Peyer's patch (tissue), 4 donors: Measurements from ENCODE around the gene NRG4. TPM values are rescaled to one million over a fixed set of nuclear protein-coding genes. Genes with fewer than 3 reads are reported as not detected.
A peak's percentile ranks its signal among the peaks of the same experiment; 100 is the strongest.

Experiments used
- DNase-seq, 3 donors: peaks; one replicate each; pipeline ENCODE4 v3.0.0-alpha.2; 2017 to 2019
- H3K27ac ChIP-seq, 4 donors: fragments of 200-600 bp; sonication (generic); one replicate each; pipeline ENCODE4 v1.5.1; 2016 to 2019
- H3K27me3 ChIP-seq, 2 donors: fragments of 200-600 bp; sonication (generic); one replicate each; pipeline ENCODE4 v1.5.1; 2019
- H3K36me3 ChIP-seq, 3 donors: fragments of 200-600 bp; sonication (generic); one replicate each; pipeline ENCODE4 v1.5.1; 2016 to 2019
- H3K4me1 ChIP-seq, 4 donors: fragments of 200-600 bp; sonication (generic); one replicate each; pipeline ENCODE4 v1.5.1; 2016 to 2019
- H3K4me3 ChIP-seq, 4 donors: fragments of 200-600 bp; sonication (generic); 1 replicate in 3 of 4; 2 replicates in 1 of 4; pipeline ENCODE4 v1.5.1; 2016 to 2019; ENCODE audit warnings: mild to moderate bottlenecking in 1 of 4
- H3K9me3 ChIP-seq, 4 donors: fragments of 200-600 bp; sonication (generic); one replicate each; pipeline ENCODE4 v1.5.1; 2016 to 2019; ENCODE audit warnings: mild to moderate bottlenecking in 1 of 4
- POLR2A ChIP-seq, 2 donors: fragments of 450-650 bp; IDR thresholded peaks; one replicate each; pipeline ENCODE4 v1.5.1; 2017; ENCODE audit warnings: antibody characterized with exemption in 2 of 2, mild to moderate bottlenecking in 2 of 2, moderate library complexity in 2 of 2
- total RNA-seq, 4 donors: library from RNA; depleted of rRNA; stranded (reverse); fragments of >200 nt; gene quantifications; one replicate each; pipeline ENCODE4 v1.1.0, GENCODE V29; 2016
- TF ChIP-seq, protein P1 (sequence below), 6 experiments: fragments of 450-650 bp in 4 of 6; fragments of 200-600 bp in 2 of 6; sonication (generic) in 1 of 6; IDR thresholded peaks; one replicate each; pipeline ENCODE4 v1.5.1; 2017 to 2019; ENCODE audit warnings: antibody characterized with exemption in 6 of 6, mild to moderate bottlenecking in 3 of 6, moderate library complexity in 1 of 6

The NRG4 gene
- total RNA-seq, 4 donors from 2014 or later, result not detected

DNA sequence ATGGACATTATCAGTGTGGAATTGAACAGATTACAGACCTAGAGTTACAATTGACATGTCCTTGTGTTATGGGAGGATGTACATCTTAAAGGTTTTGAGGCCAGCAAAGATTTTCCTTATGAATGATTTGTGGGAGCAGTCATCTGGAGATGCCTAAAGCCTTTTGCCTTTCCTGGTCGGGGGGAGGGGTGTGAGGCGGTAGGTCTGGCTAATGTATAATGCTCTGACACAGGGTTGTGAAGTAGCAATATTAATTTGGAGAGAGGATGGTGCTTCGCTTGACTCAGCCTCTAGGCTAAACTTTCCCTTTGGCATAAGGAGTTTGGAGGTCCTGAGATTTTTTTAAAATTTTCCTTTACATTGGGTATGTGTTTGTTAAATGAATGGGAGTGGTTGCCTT, 85.3 kb downstream of the NRG4 start:
- Histone ChIP-seq H3K4me3 (no peak overlapping the region), H3K9me3 (no peaks in the 10 kb centered on the region), H3K36me3 (peaks cover 0 to 23% (median 0%) of the 10 kb centered on the region in 3 donors), H3K27me3 (no peaks in the 10 kb centered on the region), H3K4me1 (peaks cover 0 to 12% (median 0%) of the 10 kb centered on the region in 4 donors), H3K27ac (no peak overlapping the region)
- TF ChIP-seq POLR2A (IDR thresholded peaks at IDR 0.05), result no peak
- TF ChIP-seq, protein P1, sequence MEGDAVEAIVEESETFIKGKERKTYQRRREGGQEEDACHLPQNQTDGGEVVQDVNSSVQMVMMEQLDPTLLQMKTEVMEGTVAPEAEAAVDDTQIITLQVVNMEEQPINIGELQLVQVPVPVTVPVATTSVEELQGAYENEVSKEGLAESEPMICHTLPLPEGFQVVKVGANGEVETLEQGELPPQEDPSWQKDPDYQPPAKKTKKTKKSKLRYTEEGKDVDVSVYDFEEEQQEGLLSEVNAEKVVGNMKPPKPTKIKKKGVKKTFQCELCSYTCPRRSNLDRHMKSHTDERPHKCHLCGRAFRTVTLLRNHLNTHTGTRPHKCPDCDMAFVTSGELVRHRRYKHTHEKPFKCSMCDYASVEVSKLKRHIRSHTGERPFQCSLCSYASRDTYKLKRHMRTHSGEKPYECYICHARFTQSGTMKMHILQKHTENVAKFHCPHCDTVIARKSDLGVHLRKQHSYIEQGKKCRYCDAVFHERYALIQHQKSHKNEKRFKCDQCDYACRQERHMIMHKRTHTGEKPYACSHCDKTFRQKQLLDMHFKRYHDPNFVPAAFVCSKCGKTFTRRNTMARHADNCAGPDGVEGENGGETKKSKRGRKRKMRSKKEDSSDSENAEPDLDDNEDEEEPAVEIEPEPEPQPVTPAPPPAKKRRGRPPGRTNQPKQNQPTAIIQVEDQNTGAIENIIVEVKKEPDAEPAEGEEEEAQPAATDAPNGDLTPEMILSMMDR (IDR thresholded peaks at IDR 0.05), result no peak
- no peak for DNase-seq

- TF ChIP-seq, protein P1 (IDR thresholded peaks at IDR 0.05), result no peak
- no peak for TF ChIP-seq POLR2A (IDR thresholded peaks at IDR 0.05)
- Histone ChIP-seq H3K27ac (no peak overlapping the region), H3K4me3 (no peak overlapping the region)
Observed at GRCh38 chr15:75925440-75925839, 86.8 kb downstream of the NRG4 start.

GRCh38 chr15:75924576-75924975, 87.6 kb downstream of the NRG4 start:
- TF ChIP-seq, protein P1 (IDR thresholded peaks at IDR 0.05), result no peak
- no peak for TF ChIP-seq POLR2A (IDR thresholded peaks at IDR 0.05)
- Histone ChIP-seq H3K27ac (no peak overlapping the region), H3K9me3 (no peaks in the 10 kb centered on the region), H3K27me3 (no peaks in the 10 kb centered on the region), H3K4me1 (peaks cover 0 to 15% (median 0%) of the 10 kb centered on the region in 4 donors), H3K4me3 (no peak overlapping the region), H3K36me3 (no peaks in the 10 kb centered on the region)
- DNase-seq, result no peak

More at GRCh38 chr15:75925440-75925839, 86.8 kb downstream of the NRG4 start:
- no peak for DNase-seq
- H3K27me3 ChIP-seq, result no peaks in the 10 kb centered on the region
- peaks cover 0 to 8% (median 0%) of the 10 kb centered on the region in 3 donors for H3K36me3 ChIP-seq
- H3K4me1 ChIP-seq, result peaks cover 0 to 15% (median 0%) of the 10 kb centered on the region in 4 donors
- H3K9me3 ChIP-seq, result no peaks in the 10 kb centered on the region

DNA sequence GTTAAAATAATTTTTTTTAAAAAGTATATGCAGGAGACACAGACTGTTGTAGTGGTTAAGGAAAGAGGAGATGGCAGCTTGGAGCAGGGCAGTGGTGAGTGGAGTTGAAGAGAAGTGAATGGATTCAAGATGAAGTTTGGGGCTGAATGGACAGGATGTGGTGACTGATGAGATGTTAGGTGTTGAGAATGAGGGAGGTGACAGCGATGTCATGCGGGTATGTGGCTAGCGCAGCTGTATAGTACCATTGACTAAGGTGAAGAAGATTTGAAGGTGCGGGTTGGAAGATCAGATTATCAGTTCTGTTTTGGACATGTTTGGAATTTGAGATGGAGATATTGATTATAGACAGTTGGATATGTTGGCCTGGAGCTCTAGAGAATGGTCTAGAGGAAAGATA, 88.5 kb downstream of the NRG4 start:
- Histone ChIP-seq H3K27ac (no peak overlapping the region), H3K4me3 (no peak overlapping the region), H3K36me3 (peaks cover 0 to 3% (median 0%) of the 10 kb centered on the region in 3 donors), H3K27me3 (no peaks in the 10 kb centered on the region), H3K9me3 (no peaks in the 10 kb centered on the region), H3K4me1 (peaks cover 0 to 15% (median 0%) of the 10 kb centered on the region in 4 donors)
- TF ChIP-seq, protein P1 (IDR thresholded peaks at IDR 0.05), result no peak
- no peak for TF ChIP-seq POLR2A (IDR thresholded peaks at IDR 0.05)
- no peak for DNase-seq

GRCh38 chr15:75921732-75922703, 90.2 kb downstream of the NRG4 start:
- H3K9me3 ChIP-seq, result no peaks in the 10 kb centered on the region
- no peaks in the 10 kb centered on the region for H3K27me3 ChIP-seq
- peaks cover 0 to 15% (median 0%) of the 10 kb centered on the region in 4 donors for H3K4me1 ChIP-seq
- peaks cover 0 to 10% (median 0%) of the 10 kb centered on the region in 3 donors for H3K36me3 ChIP-seq
- peak overlapping the region in 2 of 4 donors; percentile 40 to 73 for H3K27ac ChIP-seq
- H3K4me3 ChIP-seq, result peak overlapping the region in 1 of 4 donors; percentile 8
- peak in 2 of 3 donors; percentile 59 to 72 for DNase-seq
- TF ChIP-seq POLR2A (IDR thresholded peaks at IDR 0.05), result no peak
- TF ChIP-seq, protein P1 (IDR thresholded peaks at IDR 0.05), result peak in 3 of 6 experiments; percentile 57 to 67 (median 59)
